SW 1271 (cell line): ENCODE measurements around the gene WRAP53.
"Not testable (repeated sequence)": the region's sequence is repeated elsewhere in the genome, so short reads cannot be mapped to it uniquely, and the experiment has no call there.

Source experiments
- DNase-seq, 2 experiments: peaks; one replicate each; lab custom pipeline; 2025; lab: John Stamatoyannopoulos, UW

WRAP53 gene

GRCh38 chr17:7687908-7688807 lies at the start of gene WRAP53:
TSS of gene WRAP53 (plus strand) at chr17:7688477. CDS start at chr17:7688649, 172 bp downstream.
- DNase-seq, result peak; percentile 96 to 98

GRCh38 chr17:7640783-7641182 lies 47.5 kb upstream of the WRAP53 start:
- DNase-seq, result no peak

- DNase-seq, result not testable (repeated sequence)
Measured at GRCh38 chr17:7641635-7642034, 46.6 kb upstream of the WRAP53 start.

- no peak for DNase-seq
Measured at GRCh38 chr17:7644775-7645174, 43.5 kb upstream of the WRAP53 start.

GRCh38 chr17:7646457-7646856 lies 41.8 kb upstream of the WRAP53 start:
- DNase-seq, result no peak

GRCh38 chr17:7647018-7647417 lies 41.3 kb upstream of the WRAP53 start:
- DNase-seq, result no peak

GRCh38 chr17:7650509-7651096 lies 37.7 kb upstream of the WRAP53 start, which contains the start of gene ATP1B2:
TSS of gene ATP1B2 (plus strand) at chr17:7650926. CDS start at chr17:7651519, 593 bp downstream.
- DNase-seq, result peak in 1 of 2 experiments; percentile 20

GRCh38 chr17:7651097-7651664 lies 37.1 kb upstream of the WRAP53 start:
- no peak for DNase-seq

GRCh38 chr17:7651665-7652387 lies 36.5 kb upstream of the WRAP53 start:
- no peak for DNase-seq

GRCh38 chr17:7652388-7653356 lies 35.6 kb upstream of the WRAP53 start:
- DNase-seq, result no peak

GRCh38 chr17:7654832-7655540 lies 33.3 kb upstream of the WRAP53 start:
- no peak for DNase-seq

GRCh38 chr17:7655541-7655840 lies 32.8 kb upstream of the WRAP53 start:
- no peak for DNase-seq

- no peak for DNase-seq
Measured at GRCh38 chr17:7656958-7657609, 31.2 kb upstream of the WRAP53 start.

- DNase-seq, result no peak
Measured at GRCh38 chr17:7667656-7668406, 20.4 kb upstream of the WRAP53 start.

GRCh38 chr17:7668482-7668881 lies 19.8 kb upstream of the WRAP53 start:
- DNase-seq, result no peak

- DNase-seq, result no peak
Measured at GRCh38 chr17:7673239-7673638, 15.0 kb upstream of the WRAP53 start.

GRCh38 chr17:7674934-7675333 lies 13.3 kb upstream of the WRAP53 start:
- no peak for DNase-seq

GRCh38 chr17:7676533-7676932 lies 11.7 kb upstream of the WRAP53 start:
- no peak for DNase-seq

GRCh38 chr17:7677388-7678067 lies 10.7 kb upstream of the WRAP53 start:
- DNase-seq, result no peak
